Endodermal cell (in vitro differentiated cells): ENCODE measurements around the gene CAPRIN1. TPM values are rescaled to one million over a fixed set of nuclear protein-coding genes. Genes with fewer than 3 reads are reported as not detected.
"Not testable (repeated sequence)": the region's sequence is repeated elsewhere in the genome, so short reads cannot be mapped to it uniquely, and the experiment has no call there.

ENCODE experiments used
- DNase-seq: peaks from one replicate; pipeline ENCODE4 v3.0.0-alpha.2; 2017
- H3K27ac ChIP-seq: 2 replicates; pipeline ENCODE4 v1.5.1; 2013; ENCODE audit warnings: mild to moderate bottlenecking, low read depth, low read length, moderate library complexity
- H3K27me3 ChIP-seq: 2 replicates; pipeline ENCODE4 v1.6.1; 2013; ENCODE audit warnings: mild to moderate bottlenecking, low read length, moderate library complexity; ENCODE audit not compliant: insufficient read depth, control insufficient read depth, poor library complexity, severe bottlenecking
- H3K36me3 ChIP-seq: 2 replicates; pipeline ENCODE4 v1.7.0; 2013; ENCODE audit warnings: mild to moderate bottlenecking, low read length, moderate library complexity; ENCODE audit not compliant: control insufficient read depth, insufficient read depth
- H3K4me1 ChIP-seq: one replicate; pipeline ENCODE4 v1.7.0; 2013; ENCODE audit warnings: low read length; ENCODE audit not compliant: control insufficient read depth, insufficient read depth
- H3K4me3 ChIP-seq: 2 replicates; pipeline ENCODE4 v1.5.1; 2013; ENCODE audit warnings: mild to moderate bottlenecking, low read length, moderate library complexity
- H3K9ac ChIP-seq: 2 replicates; pipeline ENCODE4 v1.6.1; 2013; ENCODE audit warnings: mild to moderate bottlenecking, low read length, moderate library complexity; ENCODE audit not compliant: poor library complexity, severe bottlenecking; ENCODE audit errors: extremely low read depth
- H3K9me3 ChIP-seq: 2 replicates; pipeline ENCODE4 v1.6.1; 2013; ENCODE audit warnings: mild to moderate bottlenecking, low read length, moderate library complexity; ENCODE audit not compliant: control insufficient read depth
- H3K27ac Mint-ChIP-seq: 2 replicates; pipeline ENCODE4 v1.8.0; 2020; ENCODE audit warnings: mixed read lengths
- H3K27me3 Mint-ChIP-seq: 2 replicates; pipeline ENCODE4 v1.8.0; 2021; ENCODE audit warnings: mild to moderate bottlenecking, mixed read lengths; ENCODE audit not compliant: insufficient read depth
- H3K36me3 Mint-ChIP-seq: 2 replicates; pipeline ENCODE4 v1.8.0; 2020; ENCODE audit warnings: low read depth, mixed read lengths
- H3K4me1 Mint-ChIP-seq: 2 replicates; pipeline ENCODE4 v1.8.0; 2020; ENCODE audit warnings: mixed read lengths
- H3K4me3 Mint-ChIP-seq: 2 replicates; pipeline ENCODE4 v1.8.0; 2020; ENCODE audit warnings: mild to moderate bottlenecking, moderate library complexity, mixed read lengths
- H3K9me3 Mint-ChIP-seq: 2 replicates; pipeline ENCODE4 v1.8.0; 2020; ENCODE audit warnings: mild to moderate bottlenecking, mixed read lengths
- WGBS, 2 experiments: methylation state at CpG; one replicate each; pipeline versions ENCODE4 v1.1.5 to v1.1.7; 2013; ENCODE audit warnings: missing lambda C conversion rate in 2 of 2, mixed read lengths in 1 of 2; ENCODE audit not compliant: insufficient coverage in 1 of 2, insufficient read length in 1 of 2; 5-methylcytosine and 5-hydroxymethylcytosine counted together
- total RNA-seq, 2 donors: library from RNA; stranded (reverse); fragmentation: NEBNext Ultra II Directional in 1 of 2; extraction: Animal tissue kit (Norgen Biotek cat#: 25700) in 1 of 2; gene quantifications; 2 replicates in 1 of 2; 3 replicates in 1 of 2; pipeline ENCODE4 v1.2.1, GENCODE V29; 2021
- TF ChIP-seq, protein P1 (sequence below): fragments of 200-600 bp; sonication (generic); conservative IDR thresholded peaks from 2 replicates; pipeline ENCODE4 v1.5.0; 2021; ENCODE audit warnings: antibody characterized with exemption, mild to moderate bottlenecking

CAPRIN1 gene
- total RNA-seq, 2 donors from 2014 or later, result 226 to 241 TPM

GRCh38 chr11:34064291-34064690, 12.8 kb downstream of the CAPRIN1 start:
- no peak overlapping the region for H3K9ac ChIP-seq
- H3K27ac ChIP-seq, result no peak overlapping the region
- H3K9me3 ChIP-seq, result no peaks in the 10 kb centered on the region
- H3K4me1 ChIP-seq, result peaks cover 3% of the 10 kb centered on the region
- H3K27ac Mint-ChIP-seq, result peak overlapping the region; percentile 26
- TF ChIP-seq, protein P1, sequence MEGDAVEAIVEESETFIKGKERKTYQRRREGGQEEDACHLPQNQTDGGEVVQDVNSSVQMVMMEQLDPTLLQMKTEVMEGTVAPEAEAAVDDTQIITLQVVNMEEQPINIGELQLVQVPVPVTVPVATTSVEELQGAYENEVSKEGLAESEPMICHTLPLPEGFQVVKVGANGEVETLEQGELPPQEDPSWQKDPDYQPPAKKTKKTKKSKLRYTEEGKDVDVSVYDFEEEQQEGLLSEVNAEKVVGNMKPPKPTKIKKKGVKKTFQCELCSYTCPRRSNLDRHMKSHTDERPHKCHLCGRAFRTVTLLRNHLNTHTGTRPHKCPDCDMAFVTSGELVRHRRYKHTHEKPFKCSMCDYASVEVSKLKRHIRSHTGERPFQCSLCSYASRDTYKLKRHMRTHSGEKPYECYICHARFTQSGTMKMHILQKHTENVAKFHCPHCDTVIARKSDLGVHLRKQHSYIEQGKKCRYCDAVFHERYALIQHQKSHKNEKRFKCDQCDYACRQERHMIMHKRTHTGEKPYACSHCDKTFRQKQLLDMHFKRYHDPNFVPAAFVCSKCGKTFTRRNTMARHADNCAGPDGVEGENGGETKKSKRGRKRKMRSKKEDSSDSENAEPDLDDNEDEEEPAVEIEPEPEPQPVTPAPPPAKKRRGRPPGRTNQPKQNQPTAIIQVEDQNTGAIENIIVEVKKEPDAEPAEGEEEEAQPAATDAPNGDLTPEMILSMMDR, result no peak
- H3K36me3 ChIP-seq, result peaks cover 73% of the 10 kb centered on the region
- H3K27me3 Mint-ChIP-seq, result no peaks in the 10 kb centered on the region
- no peaks in the 10 kb centered on the region for H3K27me3 ChIP-seq
- no peak overlapping the region for H3K4me3 Mint-ChIP-seq
- H3K4me1 Mint-ChIP-seq, result peaks cover 10% of the 10 kb centered on the region
- H3K4me3 ChIP-seq, result no peak overlapping the region
- H3K9me3 Mint-ChIP-seq, result no peaks in the 10 kb centered on the region
- no peak for DNase-seq
- peaks cover 53% of the 10 kb centered on the region for H3K36me3 Mint-ChIP-seq
- 71 to 88% methylated on average over 1 to 2 of the region's 2 CpGs for WGBS, 2 experiments

- no peaks in the 10 kb centered on the region for H3K27me3 ChIP-seq
- no peaks in the 10 kb centered on the region for H3K9me3 ChIP-seq
- Mint-ChIP-seq H3K27me3 (no peaks in the 10 kb centered on the region), H3K4me3 (no peak overlapping the region), H3K9me3 (no peaks in the 10 kb centered on the region), H3K36me3 (peaks cover 46% of the 10 kb centered on the region), H3K27ac (no peak overlapping the region), H3K4me1 (peaks cover 20% of the 10 kb centered on the region)
- no peak overlapping the region for H3K9ac ChIP-seq
- H3K4me3 ChIP-seq, result no peak overlapping the region
- peak; percentile 69 for DNase-seq
- H3K4me1 ChIP-seq, result peaks cover 3% of the 10 kb centered on the region
- peaks cover 65% of the 10 kb centered on the region for H3K36me3 ChIP-seq
- TF ChIP-seq, protein P1, result peak; percentile 69
- 96 to 97% methylated on average over 5 to 6 of the region's 6 CpGs for WGBS, 2 experiments
- no peak overlapping the region for H3K27ac ChIP-seq
These were observed 14.1 kb downstream of the CAPRIN1 start for GRCh38 chr11:34065505-34066203.

DNA sequence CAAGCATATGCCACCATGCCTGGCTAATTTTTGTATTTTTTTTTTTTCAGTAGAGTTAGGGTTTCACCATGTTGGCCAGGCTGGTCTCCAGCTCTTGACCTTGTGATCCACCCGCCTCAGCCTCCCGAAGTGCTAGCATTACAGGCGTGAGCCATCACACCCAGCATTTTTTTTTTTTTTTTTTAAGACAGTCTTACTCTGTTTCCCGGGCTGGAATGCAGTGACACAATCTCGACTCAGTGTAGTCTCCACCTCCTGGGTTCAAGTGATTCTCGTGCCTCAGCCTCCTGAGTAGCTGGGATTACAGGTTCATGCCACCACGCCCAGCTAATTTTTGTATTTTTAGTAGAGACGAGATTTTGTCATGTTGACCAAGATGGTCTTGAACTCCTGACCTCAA, 15.2 kb downstream of the CAPRIN1 start:
- not testable (repeated sequence) for DNase-seq, H3K9me3 Mint-ChIP-seq, H3K9me3 ChIP-seq, H3K4me3 ChIP-seq, H3K27me3 ChIP-seq, H3K4me3 Mint-ChIP-seq, H3K27me3 Mint-ChIP-seq, H3K9ac ChIP-seq, H3K4me1 ChIP-seq, H3K27ac ChIP-seq
- peak overlapping the region; percentile 39 for H3K27ac Mint-ChIP-seq
- H3K36me3 ChIP-seq, result peaks cover 64% of the 10 kb centered on the region
- WGBS, 2 experiments, result 83 to 90% methylated on average over 8 of the region's 8 CpGs
- H3K4me1 Mint-ChIP-seq, result peaks cover 23% of the 10 kb centered on the region
- H3K36me3 Mint-ChIP-seq, result peaks cover 46% of the 10 kb centered on the region
